Stimulated activated CD4-positive, alpha-beta T cell treated with anti-CD3 and anti-CD28 coated beads, Interleukin-1b, Interleukin-23, amount 100 ng/mL, for 48 hours (primary cell): Measurements from ENCODE around the gene IRS1.

ENCODE experiments used
- DNase-seq: peaks from one replicate; pipeline ENCODE4 v3.0.0-alpha.2; 2020

Gene IRS1

DNA sequence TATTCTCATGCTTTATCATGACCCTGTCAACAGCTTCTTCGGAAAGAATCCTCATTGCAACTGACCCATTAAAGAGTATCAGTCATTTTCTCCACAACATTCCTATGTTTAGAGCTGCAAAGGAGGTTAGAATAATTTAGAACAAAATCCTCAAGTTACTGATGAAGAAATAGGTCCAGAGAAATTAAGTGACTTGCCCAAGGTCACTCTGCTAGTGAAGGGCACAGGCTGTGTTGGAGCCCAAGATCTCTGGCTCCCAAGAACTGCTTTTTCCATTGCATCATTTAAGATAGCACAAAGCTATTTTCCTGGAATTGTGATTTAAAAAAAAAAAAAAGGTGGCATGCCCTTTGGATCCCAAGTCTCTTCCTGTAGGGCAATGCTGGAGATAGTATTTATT is 9.6 kb downstream of the IRS1 start:
- no peak for DNase-seq

DNA sequence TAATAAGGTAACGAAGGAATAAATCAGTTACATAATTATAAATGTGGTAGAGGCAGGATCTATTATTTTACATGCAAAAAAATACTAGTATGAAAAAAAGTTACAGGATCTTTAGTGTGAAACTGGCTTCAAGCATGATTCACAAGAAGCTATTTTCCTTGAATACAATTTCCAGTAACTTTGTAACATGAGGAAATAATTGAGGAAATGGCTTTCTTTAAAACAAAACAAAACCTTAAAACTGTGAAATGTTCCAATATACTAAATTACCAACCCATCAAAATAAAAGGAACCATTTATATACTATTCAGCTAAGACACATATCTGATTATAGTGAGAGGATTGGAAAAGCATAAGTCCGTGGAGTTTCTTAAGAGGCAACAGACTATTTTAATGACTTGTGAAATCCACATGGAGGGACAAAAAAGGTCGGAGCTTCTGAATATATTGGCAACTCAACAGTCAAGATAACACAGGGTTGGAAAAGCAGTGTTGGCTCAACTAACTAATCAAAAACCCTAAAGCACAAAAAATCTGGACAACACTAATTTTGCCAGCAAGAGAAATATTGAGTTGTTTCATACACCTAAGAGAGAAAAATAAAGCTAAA is 10.6 kb downstream of the IRS1 start:
- DNase-seq: no peak

DNA sequence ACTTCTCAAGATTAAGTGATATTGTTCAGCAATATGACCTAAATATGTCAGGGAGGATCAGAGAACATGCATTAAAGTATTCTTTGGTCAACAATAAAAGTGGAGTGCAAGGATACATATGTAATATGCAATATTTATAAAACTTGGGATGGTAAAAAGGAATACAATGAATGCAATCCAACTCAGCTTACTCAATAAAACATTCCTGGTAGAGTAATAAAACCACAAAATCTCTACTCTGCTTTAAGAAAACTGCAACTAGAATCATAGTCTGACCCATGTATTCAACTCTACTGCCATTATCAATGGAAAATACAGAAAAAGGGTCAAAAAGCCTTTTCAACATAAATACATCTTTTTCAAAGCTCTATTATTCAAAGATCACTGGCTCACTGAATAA is 11.6 kb downstream of the IRS1 start:
- DNase-seq: no peak

DNA sequence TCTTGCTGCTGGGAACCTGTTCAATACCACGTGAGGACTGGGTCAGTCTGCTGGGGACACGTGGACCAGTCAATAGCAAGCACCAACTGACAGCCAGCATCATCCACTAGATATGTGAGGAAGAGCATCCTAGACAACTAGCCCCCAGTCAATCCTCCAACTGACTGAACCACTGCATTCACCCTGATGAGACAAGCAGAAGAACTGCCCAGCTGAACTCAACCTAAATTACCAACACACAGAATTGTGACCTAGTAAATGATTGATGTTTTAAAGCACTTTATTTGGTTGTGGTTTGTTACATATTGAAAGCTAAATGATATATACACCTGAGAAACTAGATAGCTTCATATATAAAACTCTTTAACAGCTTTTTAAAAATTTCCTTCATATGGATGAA is 15.7 kb downstream of the IRS1 start:
- DNase-seq: no peak

DNA sequence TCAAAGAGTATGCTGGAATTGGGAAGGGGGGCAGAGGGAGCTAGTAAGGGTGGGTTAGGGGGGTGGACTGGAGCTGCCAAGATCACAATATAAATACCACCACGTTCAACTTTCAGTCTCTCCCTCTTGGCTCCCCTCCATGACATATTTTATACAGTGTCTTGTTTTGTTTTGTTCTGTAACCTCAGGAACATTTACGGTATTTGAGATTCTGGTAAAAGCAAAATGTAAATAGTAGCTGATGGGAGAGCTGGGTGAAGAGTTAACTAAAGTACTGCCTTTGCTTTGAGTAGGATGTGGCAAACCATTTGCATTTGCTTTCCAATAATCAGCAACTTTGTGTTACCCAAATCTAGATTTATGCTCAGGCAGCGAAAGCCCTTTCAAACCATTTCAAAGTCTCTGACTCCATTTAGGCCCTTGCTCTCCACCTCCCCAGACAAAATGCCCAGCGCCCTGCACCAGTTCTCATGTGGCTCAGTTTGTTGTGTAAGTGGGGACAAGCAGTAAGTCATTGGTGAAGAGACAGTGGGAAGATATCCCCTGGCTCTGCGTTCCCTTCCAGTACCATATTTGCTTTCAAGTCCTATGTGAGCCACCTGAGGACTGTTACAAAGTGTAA is 17.4 kb downstream of the IRS1 start:
- DNase-seq: no peak

DNA sequence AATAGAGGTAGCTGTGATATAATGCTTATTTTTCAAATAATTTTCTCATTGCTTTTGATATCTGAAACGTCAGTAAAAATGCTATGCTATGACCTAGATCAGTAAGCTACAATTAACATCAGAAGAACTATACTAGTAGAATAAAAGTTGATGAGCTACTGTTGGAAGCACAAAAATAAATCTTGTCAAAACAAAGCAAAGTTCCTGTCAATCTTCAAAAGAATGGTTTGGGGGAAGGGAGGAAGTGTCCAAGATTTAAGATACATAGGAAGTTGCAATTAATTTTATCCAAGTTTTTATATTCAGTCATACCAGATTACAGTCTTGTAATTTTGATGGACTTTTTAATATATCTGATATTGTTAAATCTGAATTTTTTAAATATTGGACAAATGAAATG is 19.2 kb downstream of the IRS1 start:
- no peak for DNase-seq

DNA sequence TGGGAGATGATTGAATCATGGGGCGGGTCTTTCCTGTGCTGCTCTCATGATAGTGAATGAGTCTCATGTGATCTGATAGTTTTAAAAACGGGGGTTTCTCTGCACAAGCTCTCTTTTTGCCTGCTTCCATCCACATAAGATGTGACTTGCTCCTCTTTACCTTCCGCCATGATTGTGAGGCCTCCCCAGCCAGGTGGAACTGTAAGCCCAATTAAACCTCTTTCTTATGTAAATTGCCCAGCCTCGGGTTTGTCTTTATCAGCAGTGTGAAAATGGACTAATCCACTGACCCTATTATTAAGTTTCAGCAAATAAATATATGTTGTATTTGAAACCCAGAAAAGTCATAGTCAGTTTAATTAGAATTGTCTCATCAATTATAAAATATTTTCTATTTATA is 22.0 kb downstream of the IRS1 start:
- no peak for DNase-seq

DNA sequence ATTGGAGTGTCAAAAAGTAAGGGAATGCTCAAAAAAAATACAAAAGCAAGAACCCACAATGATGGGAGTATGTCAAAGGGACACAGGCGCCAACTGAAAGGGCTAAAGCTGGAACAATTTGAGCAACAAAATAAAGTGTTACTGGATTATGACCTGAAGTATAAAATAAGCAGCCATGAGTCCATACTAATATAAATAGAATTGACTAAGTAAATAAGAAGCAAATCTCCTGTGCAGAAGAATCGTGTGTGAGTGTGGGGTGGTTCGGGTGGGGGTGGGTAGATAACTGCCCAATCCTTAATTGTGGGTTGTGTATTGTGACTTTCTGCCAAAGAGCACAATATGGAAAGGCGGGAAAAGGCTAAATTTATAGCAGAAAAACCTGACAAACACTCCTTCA is 23.5 kb downstream of the IRS1 start:
- no peak for DNase-seq

DNA sequence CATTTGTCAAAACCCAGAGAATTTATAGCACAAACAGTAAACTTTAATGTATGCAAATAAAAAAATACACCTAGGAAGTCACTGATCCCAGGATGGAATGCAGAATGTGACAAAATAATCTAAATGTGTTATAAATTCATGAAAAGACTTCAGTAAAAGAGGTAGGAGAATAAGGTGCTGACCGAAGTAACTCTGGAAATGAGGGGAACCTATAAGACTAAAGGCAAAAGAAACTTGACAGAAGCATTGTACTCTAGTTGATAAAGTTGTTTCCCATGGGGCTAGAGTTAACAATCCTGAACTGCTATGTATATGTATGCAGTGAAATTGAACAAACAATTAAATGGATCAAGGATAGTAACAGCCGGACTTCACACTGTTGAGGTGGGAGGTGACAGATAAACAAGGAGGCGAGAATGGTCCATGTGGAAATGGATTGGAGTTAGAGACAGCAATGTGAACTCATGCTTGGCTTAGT is 24.5 kb downstream of the IRS1 start:
- DNase-seq: no peak

DNA sequence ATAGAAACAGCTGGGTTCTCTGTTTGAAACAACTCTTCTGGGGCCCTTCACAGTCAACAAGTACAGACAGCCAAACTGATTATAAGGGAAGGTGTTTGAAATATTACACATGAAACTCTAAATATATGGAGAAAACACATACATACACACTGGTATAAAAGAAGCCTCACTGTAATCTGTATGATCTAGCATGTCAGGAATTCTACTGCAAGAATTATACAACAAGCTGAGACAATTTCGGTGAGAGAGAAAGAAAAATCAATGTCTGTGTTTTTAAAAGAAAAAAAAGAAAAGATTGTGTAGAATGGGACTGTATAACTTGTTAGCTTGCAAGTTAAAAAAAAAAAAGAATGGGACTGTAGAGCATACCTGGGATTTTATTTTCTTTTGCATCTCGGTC is 26.3 kb downstream of the IRS1 start:
- no peak for DNase-seq

DNA sequence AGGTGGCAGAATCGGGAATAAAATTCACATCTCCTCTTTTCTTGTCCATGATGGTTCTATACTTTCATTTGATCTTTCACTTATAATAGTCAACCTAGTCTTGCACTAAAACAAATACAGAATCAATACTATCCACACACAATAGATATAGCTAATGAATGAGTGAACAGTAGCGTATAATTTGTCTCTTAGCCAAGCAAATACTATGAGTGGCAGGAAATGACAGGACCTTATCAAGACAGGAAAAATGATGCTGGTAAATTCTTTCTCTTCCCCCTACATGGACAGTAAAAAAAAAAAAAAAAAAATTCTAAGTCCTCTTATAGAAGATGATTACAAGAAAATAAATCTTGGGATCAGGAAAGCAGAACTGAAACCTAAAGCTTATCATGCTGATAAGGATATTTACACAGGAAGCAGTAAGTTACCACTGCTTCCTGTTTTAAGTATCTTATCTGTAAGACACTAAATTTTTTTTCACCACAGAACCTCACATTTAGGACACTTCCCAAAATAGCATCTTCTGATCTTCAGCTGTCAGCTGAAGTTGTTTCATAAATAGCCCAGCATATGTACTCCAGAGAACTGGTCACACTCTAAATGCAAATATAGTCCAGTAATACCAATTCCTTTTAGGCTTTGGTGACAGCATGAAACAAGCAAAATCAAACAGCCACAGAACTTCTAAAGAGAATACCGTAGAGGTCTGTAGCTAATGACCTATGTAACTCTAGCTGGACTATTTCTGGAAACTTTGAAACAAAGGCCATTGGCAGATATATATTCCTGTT is 27.0 kb downstream of the IRS1 start:
- no peak for DNase-seq

DNA sequence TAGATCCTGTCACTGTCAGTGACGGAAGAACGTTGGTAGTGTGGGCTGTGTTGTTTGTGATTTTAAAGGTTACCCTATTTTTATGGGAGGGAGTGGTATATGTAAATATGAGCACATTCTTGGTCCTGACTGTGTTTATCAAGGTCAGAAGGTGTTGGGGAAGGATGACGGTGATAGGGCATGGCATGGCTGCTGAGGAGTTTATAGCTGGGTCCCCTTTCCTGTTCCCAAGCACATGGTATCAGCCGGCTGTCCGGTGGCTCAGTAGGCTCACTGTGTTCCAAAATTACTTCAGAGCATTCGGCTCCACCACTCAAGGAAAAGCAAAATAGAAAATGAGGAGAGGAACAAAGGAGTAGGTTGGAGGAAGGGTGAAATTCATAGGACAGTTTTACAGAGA is 28.6 kb downstream of the IRS1 start:
- no peak for DNase-seq

DNA sequence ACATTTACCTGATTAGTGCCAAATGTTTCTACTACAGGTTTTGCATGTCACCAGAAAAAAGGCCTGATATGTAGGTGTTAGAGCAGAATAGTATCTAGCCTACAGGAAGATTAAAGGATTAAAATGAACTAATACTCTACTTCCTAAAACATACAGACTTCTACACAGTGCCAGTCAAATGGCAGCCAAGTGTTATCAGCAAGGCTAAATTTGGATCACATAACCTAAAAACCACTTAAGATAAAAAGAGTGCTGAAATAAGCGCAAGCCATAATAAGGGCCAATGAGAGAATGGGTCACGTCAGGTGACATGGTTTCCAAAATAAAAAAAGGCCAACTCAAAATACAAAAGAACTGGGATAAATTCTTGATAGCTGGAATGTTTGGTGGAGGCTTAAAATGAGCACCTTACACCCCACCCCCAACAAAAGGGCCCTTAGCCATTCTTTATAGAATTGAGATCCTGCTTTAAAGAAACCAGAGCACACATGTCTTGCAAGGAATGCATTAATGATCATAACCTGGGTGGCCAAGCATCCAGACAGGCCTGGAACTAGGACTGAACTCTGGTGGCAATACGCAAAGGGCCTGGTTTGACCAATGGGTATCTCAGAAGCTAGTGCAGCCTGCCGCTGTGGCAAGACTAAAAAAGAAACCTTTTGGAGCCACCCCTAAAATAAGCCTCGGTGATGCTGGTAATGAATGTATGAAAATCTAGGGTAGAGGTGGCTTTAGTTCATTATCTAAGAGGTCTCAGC is 32.4 kb downstream of the IRS1 start:
- DNase-seq: no peak

DNA sequence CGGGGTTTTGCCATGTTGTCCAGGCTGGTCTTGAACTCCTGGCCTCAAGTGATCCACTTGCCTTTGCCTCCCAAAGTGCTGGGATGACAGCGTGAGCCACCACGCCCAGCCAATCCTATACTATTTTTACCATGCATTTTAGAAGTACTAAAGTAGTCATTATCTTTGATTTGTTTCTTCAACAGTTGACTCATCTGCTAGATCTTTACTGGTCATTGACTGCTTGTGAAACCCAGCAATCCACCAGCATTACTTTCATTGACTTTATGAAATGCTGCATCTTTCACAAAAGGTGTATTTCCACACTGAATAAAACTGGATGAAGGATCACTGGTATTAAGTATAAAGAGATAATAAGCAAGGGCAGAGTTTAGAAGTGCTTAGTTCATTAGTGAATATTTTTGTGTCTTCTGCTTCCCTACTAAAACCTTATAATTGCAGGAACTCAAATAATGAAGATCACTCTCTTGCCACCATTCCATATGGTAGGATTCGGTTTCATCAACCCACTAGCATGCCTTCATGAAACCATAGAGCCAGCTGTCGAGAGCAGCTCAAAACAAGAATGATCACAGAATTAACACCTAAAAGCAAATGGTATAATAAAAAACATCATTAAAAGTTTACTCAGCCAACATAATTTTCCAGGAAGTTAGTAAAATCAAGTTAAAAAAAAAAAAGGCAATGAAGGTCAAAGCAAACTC is 33.1 kb downstream of the IRS1 start:
- no peak for DNase-seq

DNA sequence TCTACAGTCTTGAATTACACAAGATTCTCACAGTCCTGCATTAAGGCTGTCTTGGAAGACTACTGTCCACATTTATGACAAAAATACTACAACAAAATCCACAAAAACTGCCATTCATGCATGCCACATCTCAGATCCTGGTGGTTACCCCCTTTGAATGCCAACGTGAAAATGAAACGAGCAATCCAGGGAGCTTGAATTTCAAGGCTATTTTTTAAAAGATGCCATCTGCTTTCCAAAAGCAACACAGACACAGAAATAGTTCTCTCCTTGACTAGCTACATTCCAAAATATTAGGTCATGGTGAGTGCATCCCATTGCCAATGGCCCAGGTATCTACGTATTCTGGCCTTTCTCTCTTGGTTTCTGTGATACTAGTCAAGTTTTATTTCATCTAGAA is 36.3 kb downstream of the IRS1 start:
- no peak for DNase-seq

DNA sequence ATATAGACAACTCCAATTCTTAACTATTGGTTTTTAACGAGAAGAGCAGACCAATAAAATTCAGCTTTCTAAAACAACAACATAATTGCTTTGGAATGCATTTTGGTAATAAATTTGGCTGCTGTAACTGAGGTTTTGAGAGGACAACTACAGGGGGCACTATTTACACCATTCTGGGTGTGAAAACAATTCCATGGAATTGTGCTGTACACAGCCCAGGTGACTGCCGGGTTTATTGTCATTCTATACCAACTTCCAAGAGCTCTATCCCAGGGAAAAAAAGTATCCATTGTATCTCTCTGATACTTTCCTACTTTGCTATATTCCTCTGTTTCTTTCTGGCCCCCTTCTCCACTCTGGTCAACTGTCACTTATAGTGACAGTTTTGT is 38.4 kb downstream of the IRS1 start:
- no peak for DNase-seq

DNA sequence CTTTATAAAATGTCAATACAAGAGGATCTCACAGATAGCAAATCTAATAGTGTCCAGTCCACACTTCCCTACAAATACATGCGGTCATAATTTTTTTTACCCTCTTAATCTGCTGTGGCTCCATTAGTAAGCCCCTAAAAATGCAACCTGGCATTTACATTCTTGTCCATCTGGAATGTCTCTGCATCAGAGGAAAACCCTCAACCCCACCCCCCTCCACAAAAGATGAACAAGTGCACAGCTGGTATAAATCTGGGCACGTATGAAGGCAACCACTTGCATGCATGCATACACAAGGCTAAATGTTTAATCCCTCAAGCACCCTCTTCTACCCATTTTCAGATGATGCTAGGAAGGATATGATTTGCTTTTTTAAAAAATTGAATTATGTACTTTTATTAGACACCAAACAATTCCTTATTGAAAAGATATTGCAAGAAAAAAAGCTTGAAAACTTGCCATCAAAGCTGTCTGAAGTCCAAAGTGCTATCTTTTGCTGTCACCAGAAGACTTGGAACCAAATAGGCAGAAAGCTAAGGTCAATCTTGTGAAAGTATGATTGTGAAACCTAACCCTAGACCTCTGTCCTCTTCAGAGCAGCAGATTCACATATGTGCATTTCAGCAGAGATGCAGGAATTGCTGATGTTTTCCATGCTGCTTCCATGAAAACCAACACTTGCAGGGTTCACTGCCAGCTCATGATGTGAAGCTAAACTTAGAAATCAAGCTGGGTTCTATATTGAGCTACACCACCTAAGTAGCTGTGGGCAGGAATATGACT is 39.0 kb downstream of the IRS1 start:
- DNase-seq: no peak

DNA sequence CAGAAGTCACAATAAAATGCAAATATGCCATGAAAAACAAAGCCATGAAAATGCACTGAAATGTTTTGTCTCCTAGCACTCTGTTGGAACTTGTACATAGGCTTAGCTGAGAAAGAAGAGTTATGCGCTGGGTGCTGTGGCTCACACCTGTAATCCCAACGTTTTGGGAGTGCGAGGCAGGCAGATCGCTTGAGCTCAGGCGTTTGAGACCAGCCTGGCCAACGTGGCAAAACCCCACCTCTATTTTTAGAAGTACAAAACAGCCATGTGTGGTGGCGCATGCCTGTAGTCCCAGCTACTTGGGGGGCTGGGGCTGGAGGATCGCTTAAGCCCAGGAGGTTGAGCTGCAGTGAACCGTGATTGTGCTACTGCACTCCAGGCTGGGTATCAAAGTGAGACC is 39.9 kb downstream of the IRS1 start:
- DNase-seq: no peak

DNA sequence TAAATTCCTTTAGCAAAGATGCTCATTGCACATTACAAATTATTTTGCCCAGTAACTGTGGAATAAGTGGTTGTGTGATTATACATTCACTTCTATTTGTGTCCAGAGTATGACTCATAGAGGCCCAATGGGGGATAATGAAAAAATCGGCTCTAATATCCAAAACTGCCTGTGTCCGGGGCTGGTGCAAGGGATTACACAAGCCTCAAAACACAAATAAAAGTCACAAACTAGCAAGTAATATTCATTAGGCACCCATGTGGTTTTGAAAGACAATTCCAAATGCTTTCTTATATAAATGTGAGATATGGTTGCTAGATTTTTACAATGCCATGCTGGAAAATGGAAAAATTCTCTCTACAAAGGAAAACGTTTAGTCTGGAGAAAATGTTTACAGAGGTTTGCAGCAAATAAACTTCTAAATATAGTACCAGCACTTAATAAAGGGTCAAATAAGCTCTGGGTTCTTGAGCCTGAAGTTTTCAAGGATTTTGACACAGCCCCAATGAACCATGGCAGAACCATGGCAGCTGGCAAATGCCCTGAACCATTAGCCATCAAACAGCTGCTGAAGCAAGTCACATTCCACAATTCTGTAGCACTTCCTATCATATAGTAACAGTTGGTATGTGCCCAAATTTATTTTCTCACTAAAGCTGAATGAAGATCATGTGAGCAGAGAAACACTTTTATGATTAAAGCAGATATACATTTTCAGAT is 40.5 kb downstream of the IRS1 start:
- no peak for DNase-seq

DNA sequence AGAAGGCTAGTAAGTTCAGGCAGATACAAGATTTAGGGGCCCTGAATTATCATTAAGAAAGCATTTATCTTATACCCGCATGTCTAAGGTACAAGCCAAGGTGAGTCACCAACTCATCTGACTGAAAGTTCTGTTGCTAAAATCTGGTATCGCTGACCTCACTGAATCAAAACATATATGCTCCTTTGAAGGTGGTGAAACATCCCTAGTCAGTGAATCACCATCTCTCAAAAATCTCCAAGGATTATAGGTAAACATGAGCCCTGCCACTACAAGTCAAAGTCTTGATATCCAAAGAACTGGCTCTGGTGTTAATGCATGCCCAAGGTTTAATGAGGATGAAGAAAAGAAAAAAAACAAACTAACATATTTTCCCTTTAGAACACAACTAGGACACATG is 43.5 kb downstream of the IRS1 start:
- DNase-seq: no peak

DNA sequence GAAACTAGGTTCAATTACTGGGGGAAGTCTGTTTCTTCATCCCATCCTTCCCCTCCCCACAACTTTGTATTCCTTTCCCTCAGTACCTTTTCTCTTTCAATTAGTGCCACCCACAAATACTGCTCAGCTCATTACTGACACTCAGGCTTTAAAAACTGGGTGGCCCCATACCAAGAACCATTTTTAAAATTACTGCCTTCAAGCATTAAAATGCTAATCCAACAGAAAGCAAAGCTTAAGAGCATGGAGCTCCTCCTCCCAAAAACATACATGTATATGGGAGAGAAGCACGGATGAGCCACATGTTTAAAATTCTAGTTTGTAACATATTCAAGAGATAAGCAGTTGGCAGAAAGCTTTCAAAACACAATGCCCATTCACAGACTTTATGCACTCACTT is 44.0 kb downstream of the IRS1 start:
- DNase-seq: no peak
